Measurements from ENCODE around the gene OLIG2. TPM values are rescaled to one million over a fixed set of nuclear protein-coding genes. Genes with fewer than 3 reads are reported as not detected.

Gene OLIG2
- total RNA-seq, 4 donors from 2014 or later = not detected

- H3K27ac ChIP-seq = no peak overlapping the region
- no peak for DNase-seq
- no peak for TF ChIP-seq POLR2A (IDR thresholded peaks at IDR 0.05)
- no peak for TF ChIP-seq CTCF (IDR thresholded peaks at IDR 0.05)
- H3K4me3 ChIP-seq = no peak overlapping the region
- no peaks in the 10 kb centered on the region for H3K36me3 ChIP-seq
- no peaks in the 10 kb centered on the region for H3K9me3 ChIP-seq
- no peaks in the 10 kb centered on the region for H3K4me1 ChIP-seq
- no peaks in the 10 kb centered on the region for H3K27me3 ChIP-seq
These were observed 17.2 kb upstream of the OLIG2 start for GRCh38 chr21:33008333-33009051.

- Histone ChIP-seq H3K9me3 (no peaks in the 10 kb centered on the region), H3K36me3 (no peaks in the 10 kb centered on the region), H3K27me3 (no peaks in the 10 kb centered on the region), H3K27ac (no peak overlapping the region), H3K4me1 (no peaks in the 10 kb centered on the region), H3K4me3 (no peak overlapping the region)
- no peak for DNase-seq
- TF ChIP-seq POLR2A (IDR thresholded peaks at IDR 0.05) (no peak), CTCF (IDR thresholded peaks at IDR 0.05) (no peak)
These were observed 14.8 kb upstream of the OLIG2 start for GRCh38 chr21:33010931-33011330.

- Histone ChIP-seq H3K4me1 (no peaks in the 10 kb centered on the region), H3K4me3 (no peak overlapping the region), H3K27me3 (no peaks in the 10 kb centered on the region), H3K27ac (no peak overlapping the region), H3K9me3 (no peaks in the 10 kb centered on the region), H3K36me3 (no peaks in the 10 kb centered on the region)
- no peak for TF ChIP-seq CTCF (IDR thresholded peaks at IDR 0.05)
- TF ChIP-seq POLR2A (IDR thresholded peaks at IDR 0.05) = no peak
- DNase-seq = no peak
These were observed 14.3 kb upstream of the OLIG2 start for GRCh38 chr21:33011462-33011861.

GRCh38 chr21:33013626-33014025 lies 12.1 kb upstream of the OLIG2 start:
- H3K4me3 ChIP-seq = no peak overlapping the region
- H3K36me3 ChIP-seq = no peaks in the 10 kb centered on the region
- no peak overlapping the region for H3K27ac ChIP-seq
- no peaks in the 10 kb centered on the region for H3K27me3 ChIP-seq
- H3K4me1 ChIP-seq = no peaks in the 10 kb centered on the region
- H3K9me3 ChIP-seq = no peaks in the 10 kb centered on the region
- TF ChIP-seq CTCF (IDR thresholded peaks at IDR 0.05) (no peak), POLR2A (IDR thresholded peaks at IDR 0.05) (no peak)
- no peak for DNase-seq

GRCh38 chr21:33014331-33014730 lies 11.4 kb upstream of the OLIG2 start:
- Histone ChIP-seq H3K36me3 (no peaks in the 10 kb centered on the region), H3K27ac (no peak overlapping the region), H3K4me3 (no peak overlapping the region), H3K27me3 (peaks cover 0 to 2% of the 10 kb centered on the region in 2 donors), H3K4me1 (peaks cover 0 to under 1% (median 0%) of the 10 kb centered on the region in 4 donors), H3K9me3 (no peaks in the 10 kb centered on the region)
- TF ChIP-seq CTCF (IDR thresholded peaks at IDR 0.05) = no peak
- no peak for TF ChIP-seq POLR2A (IDR thresholded peaks at IDR 0.05)
- no peak for DNase-seq
